Chondrocyte (in vitro differentiated cells): ENCODE measurements around the gene DHX16. TPM values are rescaled to one million over a fixed set of nuclear protein-coding genes. Genes with fewer than 3 reads are reported as not detected.
A peak's percentile ranks its signal among the peaks of the same experiment; 100 is the strongest.

Experiments
- DNase-seq: peaks from one replicate; pipeline ENCODE4 v3.0.0; 2021; ENCODE audit warnings: mixed read lengths, low spot score
- H3K27ac Mint-ChIP-seq: one replicate; pipeline ENCODE4 v1.8.0; 2021; ENCODE audit warnings: mild to moderate bottlenecking, moderate library complexity, mixed read lengths; ENCODE audit not compliant: unreplicated experiment
- H3K27me3 Mint-ChIP-seq: 2 replicates; pipeline ENCODE4 v1.8.0; 2021; ENCODE audit warnings: low read depth, mixed read lengths
- H3K36me3 Mint-ChIP-seq: 2 replicates; pipeline ENCODE4 v1.8.0; 2021; ENCODE audit warnings: low read depth, mixed read lengths
- H3K4me1 Mint-ChIP-seq: 2 replicates; pipeline ENCODE4 v1.8.0; 2021; ENCODE audit warnings: low read depth, mild to moderate bottlenecking, mixed read lengths
- H3K4me3 Mint-ChIP-seq: one replicate; pipeline ENCODE4 v1.8.0; 2021; ENCODE audit warnings: mild to moderate bottlenecking, moderate library complexity, mixed read lengths; ENCODE audit not compliant: unreplicated experiment
- H3K9me3 Mint-ChIP-seq: 2 replicates; pipeline ENCODE4 v1.8.0; 2021; ENCODE audit warnings: low read depth, mixed read lengths
- total RNA-seq: library from RNA; stranded (reverse); gene quantifications from 3 replicates; pipeline ENCODE4 v1.2.1, GENCODE V29; 2021
- TF ChIP-seq, protein P1 (sequence below): fragments of 200-600 bp; sonication (generic); IDR thresholded peaks from 2 replicates; pipeline ENCODE4 v1.5.0; 2021; ENCODE audit warnings: antibody characterized with exemption, mild to moderate bottlenecking, moderate library complexity

DHX16 gene
- total RNA-seq, 1 donor from 2014 or later, result 22.6 TPM

DNA sequence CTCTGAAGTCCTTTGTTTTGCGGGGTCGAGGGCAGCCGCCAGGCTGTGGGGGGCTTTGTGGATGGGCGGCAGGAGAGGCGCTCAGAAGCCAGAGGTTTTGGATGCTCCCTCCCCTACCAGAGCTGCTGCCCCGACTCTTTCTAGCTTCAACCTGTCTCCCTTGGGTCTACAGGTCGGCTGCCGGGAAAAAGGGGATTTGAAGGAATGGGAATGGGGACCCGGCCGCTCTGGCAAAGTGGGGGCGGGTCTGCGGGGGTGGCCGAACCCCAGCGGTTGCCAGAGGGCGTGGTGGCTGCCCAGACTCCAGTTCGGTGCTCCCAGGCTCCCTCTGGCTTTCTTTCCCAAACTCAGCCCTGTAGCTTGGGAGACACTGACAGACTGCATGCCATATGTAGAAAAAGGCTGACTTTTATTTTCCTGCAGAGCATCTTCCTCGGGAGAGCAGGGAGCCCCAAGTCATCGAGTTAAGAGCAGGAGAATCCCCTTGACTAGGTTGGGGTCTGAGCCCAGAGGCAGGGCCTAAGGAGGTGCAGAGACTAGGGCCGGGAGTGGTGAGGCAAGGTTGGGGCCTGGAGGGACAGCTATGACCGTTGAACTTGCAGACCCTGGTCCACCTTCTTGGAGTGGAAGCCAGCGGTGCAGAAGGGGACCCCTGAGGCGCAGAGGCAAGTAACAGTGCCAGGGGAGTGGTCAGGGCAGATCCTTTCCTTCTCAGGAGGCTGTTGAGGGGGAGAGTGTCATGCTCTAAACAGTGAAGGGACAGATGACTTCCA lies 15.0 kb upstream of the DHX16 start:
- Mint-ChIP-seq H3K4me1 (peaks cover 54% of the 10 kb centered on the region), H3K4me3 (peak overlapping the region; percentile 99), H3K9me3 (no peaks in the 10 kb centered on the region), H3K36me3 (peaks cover 22% of the 10 kb centered on the region), H3K27ac (peak overlapping the region; percentile 97), H3K27me3 (no peaks in the 10 kb centered on the region)
- no peak for DNase-seq
- TF ChIP-seq, protein P1, sequence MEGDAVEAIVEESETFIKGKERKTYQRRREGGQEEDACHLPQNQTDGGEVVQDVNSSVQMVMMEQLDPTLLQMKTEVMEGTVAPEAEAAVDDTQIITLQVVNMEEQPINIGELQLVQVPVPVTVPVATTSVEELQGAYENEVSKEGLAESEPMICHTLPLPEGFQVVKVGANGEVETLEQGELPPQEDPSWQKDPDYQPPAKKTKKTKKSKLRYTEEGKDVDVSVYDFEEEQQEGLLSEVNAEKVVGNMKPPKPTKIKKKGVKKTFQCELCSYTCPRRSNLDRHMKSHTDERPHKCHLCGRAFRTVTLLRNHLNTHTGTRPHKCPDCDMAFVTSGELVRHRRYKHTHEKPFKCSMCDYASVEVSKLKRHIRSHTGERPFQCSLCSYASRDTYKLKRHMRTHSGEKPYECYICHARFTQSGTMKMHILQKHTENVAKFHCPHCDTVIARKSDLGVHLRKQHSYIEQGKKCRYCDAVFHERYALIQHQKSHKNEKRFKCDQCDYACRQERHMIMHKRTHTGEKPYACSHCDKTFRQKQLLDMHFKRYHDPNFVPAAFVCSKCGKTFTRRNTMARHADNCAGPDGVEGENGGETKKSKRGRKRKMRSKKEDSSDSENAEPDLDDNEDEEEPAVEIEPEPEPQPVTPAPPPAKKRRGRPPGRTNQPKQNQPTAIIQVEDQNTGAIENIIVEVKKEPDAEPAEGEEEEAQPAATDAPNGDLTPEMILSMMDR, result peak; percentile 68

DNA sequence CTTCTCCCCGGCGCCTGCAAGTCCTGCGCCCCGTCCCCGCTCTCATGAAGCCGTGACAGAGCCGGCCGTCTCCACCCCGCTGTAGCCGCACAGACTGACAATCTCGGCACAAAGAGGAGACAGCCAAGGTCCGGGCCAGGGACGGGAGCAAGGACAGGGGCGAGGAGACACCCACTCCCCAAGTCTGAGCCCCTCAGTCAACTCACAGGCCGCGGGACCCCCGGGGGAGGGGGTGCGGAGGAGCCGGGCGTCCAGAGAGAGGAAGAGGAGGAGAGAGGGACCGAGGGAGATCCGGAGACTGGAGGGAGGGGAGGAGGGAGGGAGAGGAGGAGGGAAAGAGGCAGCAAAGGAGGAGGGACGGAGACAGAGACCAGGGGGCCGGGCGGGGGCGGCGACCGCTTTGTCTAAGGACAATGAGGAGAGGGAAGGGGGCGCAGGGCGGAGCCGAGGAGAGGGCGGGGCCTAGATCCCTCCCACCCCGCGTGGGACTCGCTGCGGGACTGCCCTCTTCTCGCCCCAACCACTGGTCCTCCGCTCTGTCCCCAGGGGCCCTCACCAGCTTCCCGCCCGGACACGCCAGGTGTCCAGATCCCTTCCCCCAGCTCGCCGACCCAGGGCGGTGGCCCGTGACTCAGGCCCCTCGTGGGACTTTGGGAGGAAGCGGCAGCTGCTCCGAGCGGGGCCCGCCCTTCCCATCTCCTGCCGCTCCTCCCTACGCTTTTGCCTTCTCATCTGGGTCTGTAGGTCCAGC lies 14.3 kb upstream of the DHX16 start:
- H3K27ac Mint-ChIP-seq, result peak overlapping the region; percentile 97
- H3K4me1 Mint-ChIP-seq, result peaks cover 61% of the 10 kb centered on the region
- TF ChIP-seq, protein P1, result no peak
- H3K9me3 Mint-ChIP-seq, result no peaks in the 10 kb centered on the region
- peak overlapping the region; percentile 99 for H3K4me3 Mint-ChIP-seq
- peaks cover 26% of the 10 kb centered on the region for H3K36me3 Mint-ChIP-seq
- peak; percentile 99 for DNase-seq
- no peaks in the 10 kb centered on the region for H3K27me3 Mint-ChIP-seq

DNA sequence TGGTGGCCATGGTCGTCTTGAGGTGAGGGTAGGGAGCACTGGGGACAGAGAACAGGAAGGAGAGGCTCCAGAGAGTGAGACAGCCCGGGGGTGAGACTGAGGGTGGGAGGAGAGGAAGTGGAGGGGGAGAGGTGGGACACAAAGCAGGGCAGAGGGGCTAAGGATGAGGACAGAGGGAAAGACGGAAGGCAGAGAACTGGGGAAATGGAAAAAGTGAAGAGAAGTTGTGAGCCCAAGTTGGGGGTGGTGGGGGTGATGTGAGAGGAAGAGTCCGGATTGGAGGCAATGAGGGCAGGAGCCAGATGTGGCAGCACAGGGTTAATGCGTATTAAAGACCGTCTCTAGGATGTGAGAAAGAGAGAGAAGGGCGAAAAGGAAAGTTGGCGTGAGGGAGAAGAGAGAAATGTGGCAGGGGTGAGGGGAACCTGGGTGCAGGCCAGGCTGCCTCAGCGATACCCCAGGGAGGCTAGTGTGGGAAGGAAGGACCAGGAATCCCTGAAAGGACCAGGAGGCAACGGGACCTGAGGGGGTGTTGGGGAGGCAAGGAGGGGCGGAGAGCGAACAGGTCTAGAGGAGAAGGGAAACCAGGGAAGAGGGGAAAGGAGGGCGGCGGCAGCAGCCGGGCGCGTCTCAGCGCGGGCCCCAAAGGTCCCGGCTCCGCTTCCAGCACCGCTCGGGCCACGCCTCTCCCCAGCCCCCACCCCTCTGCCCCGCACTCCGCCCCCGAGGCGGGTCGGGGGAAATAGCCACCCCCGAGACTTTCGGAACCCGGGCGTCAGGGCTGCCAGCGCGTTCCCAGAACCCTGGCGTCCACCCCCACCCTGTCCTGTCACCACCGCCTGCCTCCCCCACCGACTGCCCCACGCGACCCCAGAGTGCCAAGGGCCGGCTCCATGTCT lies 13.5 kb upstream of the DHX16 start, which contains the start of gene PPP1R18:
PPP1R18 (minus strand) TSS at position 637 of the 899 bp plus-strand sequence; CDS start at position 10, 627 bp downstream.
- peaks cover 64% of the 10 kb centered on the region for H3K4me1 Mint-ChIP-seq
- no peak for DNase-seq
- H3K27me3 Mint-ChIP-seq, result no peaks in the 10 kb centered on the region
- peak within 1 kb of the TSS; percentile 99 for H3K4me3 Mint-ChIP-seq
- peak within 1 kb of the TSS; percentile 97 for H3K27ac Mint-ChIP-seq
- no peaks in the 10 kb centered on the region for H3K9me3 Mint-ChIP-seq
- TF ChIP-seq, protein P1, result no peak
- peaks cover 27% of the 10 kb centered on the region for H3K36me3 Mint-ChIP-seq

DNA sequence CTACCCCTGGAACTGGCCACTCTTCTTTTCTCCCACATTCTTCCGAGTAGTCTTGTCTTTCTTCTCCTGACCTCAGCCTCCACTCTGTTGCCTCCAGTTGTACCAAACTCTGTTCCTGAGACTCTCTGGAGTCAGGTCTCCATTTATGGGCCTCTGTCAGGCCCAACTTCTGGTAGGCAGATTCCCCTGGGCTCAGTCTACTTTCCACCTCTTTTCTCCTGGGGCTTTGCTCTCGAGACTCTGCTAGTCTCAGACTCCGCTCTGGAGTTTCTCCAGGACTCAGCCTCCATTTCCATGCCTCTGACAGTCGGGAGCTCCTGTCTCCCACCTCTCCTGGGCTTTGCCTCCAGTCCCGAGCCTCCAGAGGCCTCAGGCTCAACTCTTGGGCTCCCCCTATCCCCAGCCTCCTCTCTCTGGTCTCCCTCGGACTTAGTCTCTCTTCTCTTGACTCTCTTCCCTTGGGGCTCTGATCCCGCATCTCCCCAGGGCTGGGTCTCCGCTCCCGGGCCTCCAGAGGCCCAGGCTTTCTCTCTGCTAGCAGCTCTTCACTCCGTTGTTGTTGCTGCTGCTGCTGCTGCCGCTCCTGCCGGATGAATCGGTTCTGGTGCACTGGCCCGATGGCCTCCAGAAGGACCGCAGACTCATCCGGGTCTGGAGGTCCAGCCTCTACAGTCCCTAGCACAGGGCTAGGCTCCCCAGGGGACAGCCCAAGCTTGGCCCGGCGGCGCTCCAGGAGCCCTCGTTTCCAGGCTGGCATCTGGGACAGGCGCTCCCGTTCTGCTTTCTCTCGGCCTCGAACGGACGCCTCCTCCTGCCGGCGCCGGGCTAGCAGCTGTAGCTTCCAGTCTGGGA lies 12.6 kb upstream of the DHX16 start:
- Mint-ChIP-seq H3K36me3 (peaks cover 31% of the 10 kb centered on the region), H3K4me3 (peak overlapping the region; percentile 99), H3K4me1 (peaks cover 66% of the 10 kb centered on the region), H3K27ac (peak overlapping the region; percentile 97), H3K27me3 (no peaks in the 10 kb centered on the region), H3K9me3 (no peaks in the 10 kb centered on the region)
- no peak for DNase-seq
- TF ChIP-seq, protein P1, result peak; percentile 51
